Urothelium cell line (cell line): ENCODE measurements around the gene CAMK4.
A peak's percentile ranks its signal among the peaks of the same experiment; 100 is the strongest.
"Not testable (repeated sequence)": the region's sequence is repeated elsewhere in the genome, so short reads cannot be mapped to it uniquely, and the experiment has no call there.

Source experiments
- DNase-seq: peaks from one replicate; pipeline ENCODE4 v3.0.0; 2011; ENCODE audit warnings: low spot score, mixed read lengths
- FAIRE-seq: peaks from 2 replicates; lab custom pipeline; 2011; peaks lifted over from hg19 to GRCh38; lab: Jason Lieb, UNC

The CAMK4 gene

DNA sequence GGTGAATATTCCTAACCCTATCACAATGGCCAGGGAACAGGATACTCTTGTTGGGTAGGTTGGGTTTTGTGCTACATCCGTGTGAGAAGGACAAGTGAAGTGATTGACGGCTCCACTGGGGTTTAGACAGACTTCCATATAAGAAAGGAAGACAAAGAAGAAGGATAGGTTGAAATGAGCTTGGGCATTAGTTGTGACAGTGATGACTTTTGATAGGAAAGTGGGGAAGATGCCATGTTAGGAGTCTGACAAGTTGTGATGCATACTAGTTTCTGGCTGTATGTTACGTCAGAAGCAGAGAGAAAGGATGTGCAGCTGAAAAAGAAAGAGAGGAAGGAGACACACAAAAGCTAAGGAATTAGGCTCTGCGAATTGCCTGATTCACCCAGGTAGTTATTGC is 150.2 kb downstream of the CAMK4 start:
- DNase-seq, result no peak
- FAIRE-seq, result no peak

DNA sequence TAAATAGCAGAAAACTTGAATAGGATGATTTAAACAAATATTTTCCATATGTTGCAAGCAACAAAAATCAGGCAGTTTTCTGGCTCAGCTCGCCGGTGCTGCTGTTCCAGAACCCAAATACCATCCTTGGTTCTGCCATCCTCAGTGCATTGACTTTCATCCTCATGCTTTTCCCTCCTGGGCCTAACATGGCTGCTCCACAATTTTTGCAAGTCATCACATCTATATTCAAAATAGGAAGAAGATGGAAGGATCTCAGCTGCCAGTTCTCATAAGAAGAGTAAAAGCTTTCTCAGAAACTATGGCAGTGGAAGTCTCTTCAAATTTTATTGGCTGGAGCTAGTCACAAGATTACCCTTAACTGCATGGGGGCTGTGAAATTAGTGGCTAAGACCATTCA is 151.5 kb downstream of the CAMK4 start:
- no peak for DNase-seq
- no peak for FAIRE-seq

DNA sequence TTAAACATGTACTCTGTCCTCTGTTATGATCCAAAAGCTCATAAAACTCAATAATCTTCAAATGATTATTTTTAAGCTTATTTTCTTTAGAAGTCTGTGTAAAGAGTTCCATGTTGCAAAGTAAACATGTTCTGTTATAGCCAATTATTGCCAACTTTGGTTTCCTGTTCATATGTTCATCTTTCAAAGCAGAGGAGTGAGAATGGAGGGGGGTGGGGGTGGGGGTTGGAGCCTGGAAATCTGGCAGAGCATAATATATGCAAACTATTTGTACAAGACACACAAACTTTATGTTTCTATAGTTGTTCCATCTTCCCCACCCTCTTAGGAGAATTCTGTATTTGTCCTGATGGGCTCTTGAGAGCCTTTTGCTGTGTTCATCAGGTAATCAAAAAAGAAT is 153.1 kb downstream of the CAMK4 start:
- DNase-seq (no peak), FAIRE-seq (no peak)

DNA sequence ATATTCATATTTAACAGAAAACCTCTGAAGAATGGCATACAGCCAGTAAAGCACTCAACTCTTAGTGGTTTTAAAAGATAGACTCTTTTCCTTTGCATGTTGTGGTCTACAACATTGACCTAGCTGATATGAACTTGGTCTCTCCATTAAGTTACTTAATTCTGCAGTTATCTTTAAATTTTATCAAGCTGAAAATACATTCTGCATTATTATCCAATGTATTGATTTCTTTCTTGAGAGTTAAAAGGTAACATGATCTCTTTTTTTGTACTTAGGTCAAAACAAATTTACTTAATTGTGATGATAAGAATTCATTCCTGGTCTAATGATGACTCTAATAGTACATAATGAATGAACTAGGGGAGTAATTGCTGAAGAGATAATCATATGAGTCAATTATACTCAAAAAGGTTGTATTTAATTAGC is 155.2 kb downstream of the CAMK4 start:
- FAIRE-seq (no peak), DNase-seq (no peak)

DNA sequence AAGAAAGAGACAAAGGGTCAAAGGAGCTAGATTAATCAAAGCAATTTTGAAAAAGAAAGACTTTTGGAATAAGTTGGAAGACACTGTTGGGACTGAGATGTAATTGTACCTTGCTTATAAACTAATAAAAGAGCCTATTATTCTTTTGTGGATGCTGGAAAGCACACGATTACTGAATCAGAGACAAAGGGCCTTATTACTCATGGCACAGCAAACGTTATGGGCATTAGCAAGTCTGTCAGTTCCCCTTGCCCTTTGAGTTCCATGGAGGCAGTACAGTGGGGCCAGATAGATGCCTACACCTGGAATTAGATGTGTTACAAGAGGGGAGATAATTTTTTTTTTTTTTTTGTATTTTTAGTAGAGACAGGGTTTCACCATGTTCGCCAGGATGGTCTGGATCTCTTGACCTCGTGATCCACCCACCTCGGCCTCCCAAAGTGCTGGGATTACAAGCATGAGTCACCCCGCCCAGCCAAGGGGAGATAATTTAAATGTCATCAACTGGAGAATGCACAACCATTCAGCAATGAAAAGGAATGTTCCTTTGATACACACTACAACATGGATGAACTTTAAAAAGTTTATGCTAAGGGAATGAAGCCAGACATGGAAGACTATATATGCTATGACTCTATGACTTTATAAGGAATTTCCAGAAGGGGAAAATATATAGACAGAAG is 159.2 kb downstream of the CAMK4 start:
- peak; percentile 10 for DNase-seq
- FAIRE-seq, result no peak

DNA sequence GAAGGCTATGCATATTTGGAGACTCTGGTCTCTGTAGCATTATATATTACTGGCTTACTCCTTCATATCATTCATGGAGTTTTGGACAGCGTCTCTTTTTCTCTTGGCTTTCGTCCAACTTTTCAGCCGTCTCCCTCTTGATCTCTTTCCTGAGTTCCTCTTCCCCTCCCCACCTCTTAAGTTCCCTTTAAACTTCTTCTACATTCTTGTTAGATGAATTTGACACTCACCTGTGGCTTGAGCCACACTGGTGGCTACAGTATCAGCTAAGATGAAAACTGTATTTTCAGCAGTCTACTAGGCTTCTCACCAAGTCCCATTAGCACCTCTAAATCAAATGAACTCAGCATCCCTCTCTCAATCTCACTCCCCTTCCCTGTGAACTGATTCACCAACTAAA is 160.0 kb downstream of the CAMK4 start:
- FAIRE-seq (no peak), DNase-seq (peak; percentile 28)

- DNase-seq (no peak), FAIRE-seq (no peak)
Measured at GRCh38 chr5:111385051-111385450, 160.9 kb downstream of the CAMK4 start.

DNA sequence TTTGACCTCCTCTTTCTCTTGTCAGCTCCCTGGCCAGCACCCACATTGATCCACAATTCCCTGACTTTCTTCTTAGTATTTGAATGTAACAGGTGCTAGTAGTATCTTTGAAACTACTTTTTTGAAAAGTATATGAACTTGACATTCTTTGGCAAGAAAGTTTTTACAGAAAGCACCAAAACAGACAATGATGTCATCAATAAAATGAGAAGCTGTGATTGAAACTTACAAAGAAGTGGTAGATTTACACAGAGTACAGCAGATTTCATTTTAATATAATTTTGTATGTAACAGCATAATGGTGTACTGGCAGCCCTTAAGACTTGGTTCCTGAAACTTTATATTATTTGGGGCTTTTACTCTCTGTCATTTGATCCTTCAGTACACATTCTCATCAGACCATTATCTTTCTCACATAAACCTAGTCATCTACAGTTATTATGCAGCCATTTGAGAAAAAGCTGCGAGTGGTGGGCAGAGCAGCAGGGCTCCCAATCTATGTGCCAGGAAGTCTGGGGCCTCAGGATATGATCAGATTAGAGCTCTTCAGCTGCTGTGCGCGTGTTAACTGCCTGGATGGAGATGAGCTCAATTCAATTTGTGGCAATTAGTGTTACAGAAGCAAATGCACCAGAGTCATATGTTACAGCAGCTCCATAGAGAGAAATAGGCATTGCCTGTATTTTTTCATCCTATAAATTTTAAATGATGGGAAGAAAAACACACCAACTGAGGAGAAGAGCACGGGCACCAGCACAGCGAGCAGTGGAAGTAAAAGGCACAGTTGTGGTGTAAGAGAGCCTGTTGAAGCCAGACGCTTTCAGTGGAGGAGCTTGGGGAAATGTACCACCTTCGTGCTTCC is 162.0 kb downstream of the CAMK4 start:
- FAIRE-seq (no peak), DNase-seq (no peak)

DNA sequence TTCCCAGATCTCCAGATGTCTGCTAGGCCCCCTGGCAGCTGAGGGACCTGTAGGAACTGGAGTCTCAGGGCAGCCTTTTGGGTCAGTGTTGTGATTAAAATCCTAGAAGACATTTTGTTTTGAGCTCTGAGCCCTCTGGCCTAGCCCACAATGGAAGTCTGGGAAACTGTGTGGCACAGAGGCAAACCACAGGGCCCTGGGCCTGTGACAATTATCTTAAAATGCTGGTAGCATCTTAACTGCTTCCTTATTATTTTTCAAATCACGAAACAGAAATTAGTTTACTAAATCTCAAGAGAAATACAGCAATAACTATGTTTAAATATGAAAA is 162.6 kb downstream of the CAMK4 start:
- no peak for DNase-seq
- FAIRE-seq, result no peak

- FAIRE-seq (no peak), DNase-seq (no peak)
Measured at GRCh38 chr5:111387361-111387760, 163.2 kb downstream of the CAMK4 start.

- DNase-seq, result peak; percentile 63
Measured at GRCh38 chr5:111389390-111390082, 165.4 kb downstream of the CAMK4 start.

GRCh38 chr5:111392181-111392580 is 168.0 kb downstream of the CAMK4 start:
- no peak for FAIRE-seq
- DNase-seq, result no peak

More at GRCh38 chr5:111389390-111390082, 165.4 kb downstream of the CAMK4 start:
- FAIRE-seq, result no peak

GRCh38 chr5:111394586-111394985 is 170.4 kb downstream of the CAMK4 start:
- no peak for DNase-seq
- no peak for FAIRE-seq

- FAIRE-seq, result no peak
- DNase-seq, result no peak
Measured at GRCh38 chr5:111398013-111398412, 173.8 kb downstream of the CAMK4 start.

DNA sequence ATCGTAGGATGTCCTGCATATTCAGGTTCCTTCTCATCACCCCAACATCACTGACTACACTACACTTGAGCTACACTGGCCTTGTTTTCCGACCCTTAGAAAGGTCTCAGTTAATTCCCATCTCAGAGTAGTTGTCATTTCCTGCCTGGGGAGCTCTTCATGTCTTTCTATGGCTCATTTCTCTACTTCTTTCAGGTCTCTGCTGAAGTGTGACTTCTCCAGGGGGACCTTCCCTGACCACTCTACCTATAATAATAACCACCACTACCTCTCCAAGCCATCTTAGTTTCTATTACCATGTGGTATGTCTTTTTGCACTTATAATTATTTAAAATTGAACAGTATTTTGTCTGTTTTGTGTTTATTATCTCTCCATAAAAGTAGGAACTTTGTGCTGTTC is 174.9 kb downstream of the CAMK4 start:
- DNase-seq (no peak), FAIRE-seq (no peak)

DNA sequence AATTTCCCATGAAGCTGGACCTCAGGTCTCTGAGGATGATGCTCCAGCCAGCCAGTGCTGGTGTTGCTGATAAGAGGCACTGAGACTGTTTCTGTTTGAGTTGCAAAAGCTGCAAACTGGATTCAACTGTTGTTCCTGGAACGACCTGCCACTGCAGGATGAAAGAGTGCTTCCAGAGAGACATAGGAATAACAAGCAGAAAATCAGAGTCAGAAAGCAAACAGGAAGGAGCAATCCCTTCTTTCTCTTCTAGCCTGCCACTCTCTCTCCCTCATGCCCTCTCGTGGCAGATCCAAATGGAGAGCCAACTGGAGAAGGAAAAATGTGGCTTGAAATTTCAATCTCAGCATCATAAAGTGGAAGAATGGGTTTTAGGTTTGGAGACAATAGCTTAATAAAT is 177.7 kb downstream of the CAMK4 start:
- FAIRE-seq (no peak), DNase-seq (no peak)

GRCh38 chr5:111404270-111404769 is 180.1 kb downstream of the CAMK4 start:
- FAIRE-seq (no peak), DNase-seq (no peak)

DNA sequence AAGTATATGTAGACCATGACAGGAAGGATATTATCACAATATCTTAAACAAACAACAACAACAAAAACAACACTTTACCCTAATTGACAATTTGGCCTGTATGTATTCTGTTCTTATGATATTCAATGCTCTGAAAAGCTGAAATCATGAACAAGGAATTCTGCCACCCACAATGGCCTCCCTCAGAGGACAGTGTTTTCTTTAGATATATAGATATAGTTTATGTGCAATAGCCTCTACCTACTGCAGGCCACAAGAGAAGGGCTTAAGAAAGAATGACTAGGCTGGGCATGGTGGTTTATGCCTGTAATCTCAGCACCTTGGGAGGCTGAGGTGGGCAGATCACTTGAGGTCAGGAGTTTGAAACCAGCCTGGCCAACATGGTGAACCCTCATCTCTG is 183.4 kb downstream of the CAMK4 start:
- DNase-seq (no peak), FAIRE-seq (no peak)

DNA sequence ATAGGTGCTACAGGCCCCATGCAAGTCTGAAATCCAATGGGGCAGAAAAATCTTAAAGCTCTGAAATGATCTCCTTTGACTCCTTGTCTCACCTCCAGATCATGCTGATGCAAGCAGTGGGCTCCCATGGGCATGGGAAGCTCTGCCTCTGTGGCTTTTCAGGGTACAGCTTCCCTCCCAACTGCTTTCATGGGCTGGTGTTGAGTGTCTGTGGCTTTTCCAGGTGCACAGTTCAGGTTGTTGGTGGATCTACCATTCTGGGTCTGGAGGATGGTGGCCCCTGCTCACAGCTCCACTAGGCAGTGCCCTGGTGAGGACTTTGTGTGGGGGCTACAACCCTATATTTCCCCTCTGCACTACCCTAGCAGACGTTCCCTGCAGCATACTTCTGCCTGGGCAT is 184.6 kb downstream of the CAMK4 start:
- FAIRE-seq (no peak), DNase-seq (no peak)

GRCh38 chr5:111409266-111409665 is 185.1 kb downstream of the CAMK4 start:
- FAIRE-seq, DNase-seq: not testable (repeated sequence)

- DNase-seq, FAIRE-seq: not testable (repeated sequence)
Measured at GRCh38 chr5:111410067-111410466, 185.9 kb downstream of the CAMK4 start.

DNA sequence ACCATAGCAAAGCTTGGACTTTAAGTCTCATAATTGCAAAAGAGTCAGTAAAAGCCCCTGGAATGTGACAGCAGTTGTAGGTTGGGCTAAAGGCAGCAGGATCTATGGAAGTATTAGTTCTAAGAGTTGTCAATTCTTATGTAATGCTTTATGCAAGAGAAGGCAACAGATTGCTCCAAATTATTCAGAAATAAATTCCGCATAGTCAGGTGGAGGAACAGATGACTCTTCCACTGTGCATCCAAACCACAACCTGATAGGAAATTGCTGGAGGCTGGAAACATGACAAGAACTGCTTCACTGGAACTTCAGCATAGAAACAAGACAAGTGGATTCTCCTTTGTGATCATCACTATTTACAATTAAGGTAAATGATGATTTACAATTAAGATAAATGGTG is 187.1 kb downstream of the CAMK4 start:
- FAIRE-seq (no peak), DNase-seq (no peak)
